Activated CD8-positive, alpha-beta T cell treated with anti-CD3 and anti-CD28 coated beads for 36 hours (primary cell): ENCODE data around the gene RNF152. TPM values are rescaled to one million over a fixed set of nuclear protein-coding genes. Genes with fewer than 3 reads are reported as not detected.

Source experiments
- ATAC-seq: fragments of 200-7000 bp; cut with Tn5 transposase; one replicate; pipeline ENCODE4 v1.10.0; 2021; ENCODE audit warnings: mild to moderate bottlenecking, moderate library complexity
- CTCF ChIA-PET: fragments of 350-600 bp; sonication (Branson Sonifier 250); formaldehyde crosslinking; loops from one replicate; lab custom pipeline; 2021; ENCODE audit warnings: antibody characterized with exemption; lab: Charles Lee
- POLR2A ChIA-PET: fragments of 350-600 bp; sonication (Branson Sonifier 250); formaldehyde crosslinking; loops from one replicate; lab custom pipeline; 2021; ENCODE audit warnings: antibody characterized with exemption; lab: Charles Lee
- DNase-seq: peaks from one replicate; pipeline ENCODE4 v3.0.0-alpha.2; 2020
- H3K27ac Mint-ChIP-seq: one replicate; pipeline ENCODE4 v1.8.0; 2021; ENCODE audit warnings: mild to moderate bottlenecking, mixed read lengths
- H3K27me3 Mint-ChIP-seq: one replicate; pipeline ENCODE4 v1.8.0; 2021; ENCODE audit warnings: mixed read lengths
- H3K36me3 Mint-ChIP-seq: one replicate; pipeline ENCODE4 v1.8.0; 2021; ENCODE audit warnings: low read depth, mixed read lengths
- H3K4me1 Mint-ChIP-seq: one replicate; pipeline ENCODE4 v1.8.0; 2021; ENCODE audit warnings: low read depth, mixed read lengths
- H3K4me3 Mint-ChIP-seq: one replicate; pipeline ENCODE4 v1.8.0; 2021; ENCODE audit warnings: mild to moderate bottlenecking, moderate library complexity, mixed read lengths
- H3K9me3 Mint-ChIP-seq: one replicate; pipeline ENCODE4 v1.8.0; 2021; ENCODE audit warnings: mixed read lengths
- intact Hi-C: fragments of 100-400 bp; cut with micrococcal nuclease; formaldehyde crosslinking; loops from one replicate; pipeline ENCODE4 v1.10.0; 2022
- total RNA-seq, 2 experiments: library from RNA; stranded (reverse); gene quantifications; one replicate each; pipeline ENCODE4 v1.2.3, GENCODE V29; 2021
- TF ChIP-seq, protein P1 (sequence below): fragments of 200-600 bp; IDR thresholded peaks from one replicate; pipeline ENCODE4 v1.8.0; 2022; ENCODE audit warnings: antibody characterized with exemption, mild to moderate bottlenecking

Gene RNF152
- total RNA-seq, 2 experiments from 2014 or later = 0.16 to 0.18 TPM

DNA sequence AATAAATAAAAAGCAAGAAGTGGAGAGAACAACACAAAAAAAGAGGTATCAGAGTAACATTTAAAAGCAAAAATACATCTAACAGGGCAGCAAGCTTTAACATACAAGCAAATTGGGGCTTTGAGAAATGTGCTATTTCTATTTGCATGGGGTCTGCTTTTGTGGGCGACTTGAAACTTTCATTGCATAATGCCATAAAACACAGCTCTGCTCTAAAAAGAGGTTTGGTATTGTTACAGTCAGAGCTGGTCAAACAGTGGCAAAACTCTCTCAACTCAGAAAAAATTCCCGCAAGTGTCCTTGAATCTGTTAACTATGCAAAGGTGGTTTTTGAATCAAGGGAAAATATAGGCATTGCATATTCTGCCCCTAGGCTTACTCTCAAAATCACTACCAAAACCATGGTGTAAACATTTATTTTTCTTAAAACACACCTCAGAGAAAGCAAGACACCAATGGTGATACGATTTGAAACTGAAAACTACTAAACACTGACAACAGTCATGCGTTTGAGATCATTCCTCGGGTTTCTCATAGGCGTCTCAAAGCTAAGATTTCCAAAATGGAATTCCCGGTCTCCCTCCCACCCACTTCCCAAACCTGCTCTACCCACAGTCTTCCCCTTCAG is 45.5 kb downstream of the RNF152 start:
- CTCF ChIA-PET = interaction anchor here (1.4 to 1.5 kb wide), 2 partner anchors 28 to 54 kb away, joined by 3 to 4 read pairs; no protein-coding TSS in a partner anchor
- no peaks in the 10 kb centered on the region for H3K9me3 Mint-ChIP-seq
- POLR2A ChIA-PET = no interaction called here
- H3K27ac Mint-ChIP-seq = no peak overlapping the region
- H3K4me1 Mint-ChIP-seq = no peaks in the 10 kb centered on the region
- TF ChIP-seq, protein P1, sequence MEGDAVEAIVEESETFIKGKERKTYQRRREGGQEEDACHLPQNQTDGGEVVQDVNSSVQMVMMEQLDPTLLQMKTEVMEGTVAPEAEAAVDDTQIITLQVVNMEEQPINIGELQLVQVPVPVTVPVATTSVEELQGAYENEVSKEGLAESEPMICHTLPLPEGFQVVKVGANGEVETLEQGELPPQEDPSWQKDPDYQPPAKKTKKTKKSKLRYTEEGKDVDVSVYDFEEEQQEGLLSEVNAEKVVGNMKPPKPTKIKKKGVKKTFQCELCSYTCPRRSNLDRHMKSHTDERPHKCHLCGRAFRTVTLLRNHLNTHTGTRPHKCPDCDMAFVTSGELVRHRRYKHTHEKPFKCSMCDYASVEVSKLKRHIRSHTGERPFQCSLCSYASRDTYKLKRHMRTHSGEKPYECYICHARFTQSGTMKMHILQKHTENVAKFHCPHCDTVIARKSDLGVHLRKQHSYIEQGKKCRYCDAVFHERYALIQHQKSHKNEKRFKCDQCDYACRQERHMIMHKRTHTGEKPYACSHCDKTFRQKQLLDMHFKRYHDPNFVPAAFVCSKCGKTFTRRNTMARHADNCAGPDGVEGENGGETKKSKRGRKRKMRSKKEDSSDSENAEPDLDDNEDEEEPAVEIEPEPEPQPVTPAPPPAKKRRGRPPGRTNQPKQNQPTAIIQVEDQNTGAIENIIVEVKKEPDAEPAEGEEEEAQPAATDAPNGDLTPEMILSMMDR = no peak
- intact Hi-C loops = no loop called here
- no peak overlapping the region for H3K4me3 Mint-ChIP-seq
- peaks cover 5% of the 10 kb centered on the region for H3K27me3 Mint-ChIP-seq
- no peaks in the 10 kb centered on the region for H3K36me3 Mint-ChIP-seq
- no peak for ATAC-seq
- DNase-seq = no peak

DNA sequence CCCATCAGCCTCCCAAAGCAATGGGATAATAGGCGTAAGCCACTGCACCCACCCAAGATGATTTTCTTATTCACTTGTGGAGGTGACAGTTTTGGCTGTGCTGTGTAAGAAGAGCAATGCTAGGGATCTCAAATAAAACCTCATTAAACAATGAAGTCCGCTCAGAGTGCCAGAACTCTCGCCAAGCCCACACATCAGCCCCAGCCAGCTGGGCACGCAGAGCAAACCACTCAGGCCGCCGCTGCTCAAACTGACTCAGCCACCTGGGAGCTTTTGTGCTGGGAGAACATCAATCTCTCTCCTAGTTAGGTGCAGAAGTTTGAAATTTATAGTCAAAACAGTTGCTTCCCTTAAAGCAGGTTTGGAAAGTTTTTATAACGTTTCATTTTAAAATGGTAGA is 47.6 kb downstream of the RNF152 start:
- intact Hi-C loops = no loop called here
- H3K27ac Mint-ChIP-seq = no peak overlapping the region
- ATAC-seq (no peak), DNase-seq (no peak)
- CTCF ChIA-PET = no interaction called here
- POLR2A ChIA-PET = no interaction called here
- no peaks in the 10 kb centered on the region for H3K9me3 Mint-ChIP-seq
- H3K36me3 Mint-ChIP-seq = no peaks in the 10 kb centered on the region
- no peaks in the 10 kb centered on the region for H3K4me1 Mint-ChIP-seq
- TF ChIP-seq, protein P1 = no peak
- peaks cover 5% of the 10 kb centered on the region for H3K27me3 Mint-ChIP-seq
- H3K4me3 Mint-ChIP-seq = no peak overlapping the region

DNA sequence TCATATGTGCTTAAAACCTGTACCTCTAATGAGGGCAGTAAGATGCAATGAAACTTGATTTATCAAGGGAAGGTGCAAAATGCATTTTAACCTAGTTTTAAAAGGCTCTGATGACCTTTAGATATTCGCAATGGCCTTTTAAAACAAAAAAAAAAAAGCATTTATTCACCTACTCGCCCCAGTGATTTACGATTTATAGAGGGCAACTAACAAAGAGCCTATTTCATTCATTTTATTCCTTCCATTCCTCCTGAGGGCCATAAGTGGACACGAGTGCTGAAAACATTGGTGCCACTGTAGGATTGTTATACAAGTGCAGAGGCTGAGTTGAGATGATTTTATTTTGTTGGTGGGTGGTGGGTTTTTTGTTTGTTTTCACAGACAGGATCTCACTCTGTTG is 48.1 kb downstream of the RNF152 start:
- intact Hi-C loops = no loop called here
- ChIA-PET POLR2A (no interaction called here), CTCF (no interaction called here)
- no peak overlapping the region for H3K27ac Mint-ChIP-seq
- no peaks in the 10 kb centered on the region for H3K4me1 Mint-ChIP-seq
- H3K36me3 Mint-ChIP-seq = no peaks in the 10 kb centered on the region
- H3K9me3 Mint-ChIP-seq = no peaks in the 10 kb centered on the region
- H3K27me3 Mint-ChIP-seq = peaks cover 5% of the 10 kb centered on the region
- TF ChIP-seq, protein P1 = no peak
- no peak for ATAC-seq
- no peak for DNase-seq
- no peak overlapping the region for H3K4me3 Mint-ChIP-seq

DNA sequence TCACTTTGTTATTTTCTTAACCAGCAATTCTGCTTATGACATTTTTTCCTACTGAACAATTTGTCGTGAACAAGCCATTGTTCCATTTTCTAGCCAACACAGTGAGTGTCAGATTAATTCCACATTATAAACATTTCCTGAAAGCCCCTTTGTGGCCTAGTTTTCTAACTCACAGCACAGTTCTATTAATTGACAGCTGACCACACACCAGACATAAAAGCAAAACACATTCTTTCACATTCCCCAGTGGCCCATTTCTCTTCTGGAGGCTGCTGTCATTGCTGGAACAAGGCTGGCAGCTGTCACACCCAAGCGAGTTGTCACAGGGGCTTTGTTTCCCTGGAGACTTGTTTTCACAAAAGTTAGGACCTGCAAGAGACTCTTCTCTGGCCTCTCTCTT is 50.7 kb downstream of the RNF152 start:
- Mint-ChIP-seq H3K4me1 (no peaks in the 10 kb centered on the region), H3K36me3 (no peaks in the 10 kb centered on the region), H3K9me3 (no peaks in the 10 kb centered on the region), H3K4me3 (no peak overlapping the region), H3K27me3 (peaks cover 2% of the 10 kb centered on the region), H3K27ac (no peak overlapping the region)
- no peak for ATAC-seq
- no peak for DNase-seq
- CTCF ChIA-PET = no interaction called here
- intact Hi-C loops = no loop called here
- POLR2A ChIA-PET = no interaction called here
- TF ChIP-seq, protein P1 = no peak

DNA sequence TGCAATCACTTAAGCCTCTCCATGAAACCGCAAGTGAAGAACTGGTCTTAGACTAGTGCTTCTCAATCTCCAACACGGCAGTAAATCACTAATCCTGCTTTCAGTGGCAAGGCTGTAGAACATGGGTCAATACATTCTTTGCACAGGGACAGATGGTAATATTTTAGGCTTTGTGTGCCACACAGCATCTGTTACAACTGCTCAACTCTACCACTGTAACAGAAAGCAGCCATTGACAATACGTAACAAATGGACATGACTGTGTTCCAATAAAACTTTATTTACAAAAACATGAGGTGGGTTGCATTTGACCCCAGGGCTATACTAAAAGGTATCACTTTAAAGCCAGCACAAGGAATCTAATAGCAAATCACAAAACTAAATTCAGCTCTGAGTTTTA is 51.1 kb downstream of the RNF152 start:
- TF ChIP-seq, protein P1 = no peak
- POLR2A ChIA-PET = no interaction called here
- Mint-ChIP-seq H3K4me1 (no peaks in the 10 kb centered on the region), H3K27ac (no peak overlapping the region), H3K36me3 (no peaks in the 10 kb centered on the region), H3K4me3 (no peak overlapping the region), H3K9me3 (no peaks in the 10 kb centered on the region), H3K27me3 (peaks cover 2% of the 10 kb centered on the region)
- CTCF ChIA-PET = no interaction called here
- ATAC-seq = no peak
- no peak for DNase-seq
- intact Hi-C loops = no loop called here
